SH-SY5Y (cell line): ENCODE data around the gene FAAP20.

Experiments
- GATA2 ChIP-seq: IDR thresholded peaks from 2 replicates; pipeline ENCODE4 v1.6.1; 2011; ENCODE audit warnings: mild to moderate bottlenecking, low read depth, low read length
- GATA3 ChIP-seq: IDR thresholded peaks from 2 replicates; pipeline ENCODE4 v1.6.1; 2011; ENCODE audit warnings: low read depth, mild to moderate bottlenecking, low read length, moderate library complexity

GRCh38 chr1:2159124-2159523, 35.4 kb downstream of the FAAP20 start:
- TF ChIP-seq GATA2: no peak
- no peak for TF ChIP-seq GATA3
